HG03196 (cell line): ENCODE measurements around the gene STAM2.
A peak's percentile ranks its signal among the peaks of the same experiment; 100 is the strongest.
"Not testable (repeated sequence)": the region's sequence is repeated elsewhere in the genome, so short reads cannot be mapped to it uniquely, and the experiment has no call there.

Experiments
- ATAC-seq: cut with Tn5 transposase; IDR thresholded peaks from one replicate; pipeline ENCODE4 v1.9.1; 2021; ENCODE audit not compliant: unreplicated experiment

STAM2 gene

DNA sequence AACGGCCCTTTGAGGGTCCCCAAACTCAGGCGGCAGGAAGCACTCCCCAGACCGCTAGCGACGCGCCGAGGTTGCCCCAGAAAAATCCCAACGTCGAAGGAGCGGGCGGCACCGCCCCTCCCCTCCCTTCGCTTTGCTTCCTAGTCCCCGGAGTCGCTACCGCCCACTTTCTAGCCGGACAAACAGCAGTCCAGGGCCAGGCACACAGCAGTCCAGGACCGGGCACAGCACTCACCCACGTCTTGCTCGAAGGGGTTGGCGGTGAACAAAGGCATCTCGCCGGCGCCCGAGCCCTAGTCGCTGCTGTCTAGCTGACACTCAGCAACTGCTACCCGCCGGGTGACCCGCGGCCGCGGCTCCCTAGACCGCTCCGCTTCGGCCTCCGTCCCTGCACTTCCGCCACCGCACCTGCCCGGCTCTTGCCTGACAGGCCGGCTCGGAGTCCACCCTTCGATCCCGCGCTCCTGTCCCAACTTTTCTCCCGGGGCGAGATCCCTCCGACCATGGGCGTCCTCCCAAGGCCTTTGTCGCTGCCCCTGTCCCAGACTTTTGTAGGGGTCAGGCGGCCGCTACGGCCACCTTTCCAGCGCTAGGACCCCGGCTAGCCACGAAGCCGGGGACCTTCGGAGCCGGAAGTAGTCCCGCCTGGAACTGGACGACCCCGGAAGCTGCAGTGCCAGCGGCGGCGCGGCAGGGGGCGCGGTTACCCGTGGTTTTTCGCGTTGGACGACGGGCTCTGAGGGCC, at the start of gene STAM2:
STAM2 (minus strand) TSS at position 396 of the 745 bp plus-strand sequence; CDS start at position 275, 121 bp downstream.
- ATAC-seq: peak; percentile 88

DNA sequence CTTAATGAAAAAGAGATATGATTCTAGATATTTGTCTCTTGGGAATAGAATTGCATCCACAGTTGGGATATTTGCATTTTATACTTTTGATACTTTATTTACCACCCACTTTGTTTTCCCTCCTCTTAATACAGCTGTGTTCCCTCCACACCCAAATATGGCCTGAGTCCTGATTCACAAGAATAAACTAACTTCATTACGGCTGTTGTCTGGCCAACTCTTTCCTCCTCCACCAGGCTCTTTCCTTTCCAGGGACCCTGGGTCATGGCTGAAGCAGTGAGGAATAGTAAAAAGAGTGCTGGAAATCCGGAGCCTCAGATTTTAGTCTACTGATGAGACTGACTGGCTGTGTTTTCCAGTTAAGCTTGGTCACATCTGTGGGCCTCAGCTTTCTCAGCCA, 48.4 kb upstream of the STAM2 start:
- no peak for ATAC-seq

DNA sequence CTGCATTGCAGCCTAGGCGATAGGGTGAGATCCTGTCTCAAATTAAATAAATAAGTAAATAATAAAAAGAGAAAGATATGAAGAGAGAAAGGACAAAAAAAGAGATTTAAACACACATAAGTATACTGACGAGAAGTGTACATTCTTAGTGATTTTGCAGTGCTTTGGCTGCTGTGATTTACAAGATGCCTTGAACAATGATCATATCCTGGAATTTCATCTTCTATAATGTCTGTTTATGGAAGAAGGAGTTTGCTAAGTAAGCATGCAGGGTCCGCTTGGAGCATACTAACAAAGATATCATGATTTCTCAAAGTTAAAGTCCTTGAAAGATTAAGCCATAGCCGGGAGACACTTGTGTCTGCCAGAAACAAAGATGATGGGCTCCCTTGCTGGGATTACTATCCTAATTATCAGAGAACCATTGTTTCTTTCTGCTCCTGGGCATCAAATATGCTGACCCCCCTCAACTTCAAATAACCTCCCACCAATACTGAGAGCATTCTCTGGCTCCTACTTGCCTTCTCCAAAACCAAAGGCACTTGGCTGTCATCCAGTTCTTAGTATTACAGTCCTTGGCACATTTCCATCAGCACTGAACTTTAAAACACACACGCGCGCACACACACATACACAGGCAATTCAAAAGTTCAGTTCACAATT, 47.5 kb upstream of the STAM2 start:
- no peak for ATAC-seq

DNA sequence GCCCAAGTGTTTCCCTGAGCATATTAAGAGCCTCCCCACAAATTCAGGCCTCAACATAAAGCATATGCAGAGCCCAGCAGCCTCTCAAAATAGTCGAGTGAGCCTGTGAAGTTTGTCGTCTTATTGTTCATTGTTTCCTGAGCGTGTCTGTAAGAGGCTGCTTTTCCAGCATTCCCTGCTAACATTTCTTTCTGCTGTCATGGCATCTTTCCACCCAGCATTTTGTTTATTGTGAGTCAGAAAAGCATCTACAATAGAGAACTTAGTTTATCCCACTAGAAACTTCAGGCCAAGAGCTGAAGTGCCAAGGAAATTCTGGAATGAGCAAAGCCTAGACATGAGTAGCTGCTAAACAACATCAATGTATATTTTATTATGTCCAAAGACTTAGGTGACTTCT, 46.3 kb upstream of the STAM2 start:
- ATAC-seq: no peak

DNA sequence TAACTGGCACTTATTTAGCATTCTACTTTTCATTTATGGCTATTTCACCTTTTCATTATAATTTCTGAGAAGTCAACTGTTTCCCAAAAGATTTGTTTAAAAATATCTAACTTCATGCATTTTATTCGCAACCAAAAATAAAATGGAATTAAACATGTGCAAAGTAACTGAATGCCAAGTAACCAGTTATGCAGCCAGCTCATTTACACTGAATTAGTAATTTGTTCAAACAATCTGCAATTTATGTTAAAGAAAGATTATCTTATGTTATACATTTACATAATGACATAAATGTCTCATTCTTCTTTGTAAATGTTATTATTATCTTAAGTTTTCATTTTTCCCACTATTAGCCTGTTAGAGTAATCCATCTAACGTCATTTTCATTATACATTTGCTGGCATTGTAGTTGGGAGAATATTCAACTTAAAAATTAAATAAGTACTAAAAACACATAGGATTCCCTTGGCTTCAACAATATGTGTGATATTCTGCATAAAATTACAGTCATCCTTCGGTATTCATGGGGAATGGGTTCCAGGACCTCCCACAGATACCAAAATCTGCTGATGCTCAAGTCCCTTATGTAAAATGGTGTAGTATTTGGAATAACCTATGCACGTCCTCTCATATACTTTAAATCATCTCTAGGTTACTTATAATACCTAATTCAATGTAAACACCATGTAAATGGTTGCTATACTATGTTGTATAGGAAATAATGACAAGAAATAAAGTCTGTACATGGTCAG, 43.7 kb upstream of the STAM2 start:
- no peak for ATAC-seq

DNA sequence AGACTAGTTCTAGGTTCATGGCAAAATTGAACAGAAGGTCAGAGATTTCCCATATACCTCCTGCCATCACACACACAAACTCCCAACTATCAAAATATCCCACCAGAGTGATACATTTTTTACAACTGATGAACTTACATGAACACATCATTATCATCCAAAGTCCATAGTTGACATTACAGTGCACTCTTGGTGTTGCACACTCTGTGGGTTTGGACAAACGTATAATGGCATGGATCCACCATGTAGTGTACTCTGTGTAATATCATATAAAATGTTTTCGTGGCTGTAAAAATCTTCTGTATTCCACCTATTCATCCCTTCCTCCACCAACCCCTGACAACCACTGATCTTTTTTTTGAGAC, 25.9 kb upstream of the STAM2 start:
- no peak for ATAC-seq

DNA sequence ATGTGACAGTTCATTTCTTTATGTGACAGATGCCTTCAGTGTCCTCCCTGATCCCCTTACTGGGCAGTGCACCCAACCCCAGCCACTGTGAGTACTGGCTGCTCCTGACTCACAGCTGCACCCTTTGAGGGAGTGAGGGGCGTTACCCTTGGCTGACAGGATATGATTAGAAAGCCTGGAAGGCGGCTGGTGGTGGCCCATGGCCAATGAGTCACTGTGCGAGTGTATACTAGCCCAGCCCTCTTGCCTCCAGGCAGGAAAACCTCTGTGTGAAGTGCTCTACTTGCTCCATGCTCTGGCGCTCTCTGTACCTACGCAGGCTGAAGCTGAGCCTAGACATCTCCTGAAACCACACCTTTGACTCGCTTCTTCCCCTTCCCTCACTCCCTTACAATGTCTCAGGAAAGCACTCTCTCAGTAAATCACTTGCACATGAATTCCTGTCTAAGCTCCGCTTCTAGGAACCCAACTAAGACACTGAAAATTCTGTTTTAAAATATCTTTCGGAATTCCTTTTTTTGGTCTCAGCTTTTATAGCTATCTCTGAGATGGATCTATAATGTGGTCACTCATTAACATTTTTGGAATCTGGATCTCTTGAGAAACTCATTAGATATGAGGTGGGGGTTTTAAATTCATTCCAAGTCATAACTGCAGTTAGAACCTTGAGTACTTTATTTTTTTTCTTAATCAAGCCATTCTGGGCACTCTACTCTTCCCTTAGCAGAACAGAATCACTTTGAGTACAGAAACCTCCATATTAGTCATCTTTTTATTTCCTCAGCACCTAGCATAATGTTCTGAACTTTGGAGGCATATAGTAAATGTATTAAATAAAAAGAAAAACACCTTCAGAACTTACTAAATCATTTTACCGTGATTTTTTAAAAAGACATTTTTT, 25.3 kb upstream of the STAM2 start:
- no peak for ATAC-seq

DNA sequence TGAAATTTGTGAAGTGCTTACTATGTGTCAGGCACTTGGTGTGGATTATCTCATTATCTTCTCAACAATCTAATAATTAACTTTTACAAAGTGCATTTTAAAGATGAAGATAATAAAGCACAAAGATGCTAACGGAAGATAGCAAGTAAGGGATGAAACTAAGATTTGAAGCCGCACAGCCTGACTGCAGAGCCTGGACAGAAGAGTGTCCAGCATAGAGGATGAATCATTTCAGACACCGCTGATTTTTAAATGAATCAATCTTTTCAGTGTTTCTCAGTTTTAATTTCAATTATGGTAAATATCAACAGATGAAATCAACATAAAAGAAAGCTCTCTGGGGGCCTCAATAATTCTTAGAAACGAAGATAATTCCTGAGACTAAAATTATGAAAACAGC, 24.5 kb upstream of the STAM2 start:
- ATAC-seq: no peak

DNA sequence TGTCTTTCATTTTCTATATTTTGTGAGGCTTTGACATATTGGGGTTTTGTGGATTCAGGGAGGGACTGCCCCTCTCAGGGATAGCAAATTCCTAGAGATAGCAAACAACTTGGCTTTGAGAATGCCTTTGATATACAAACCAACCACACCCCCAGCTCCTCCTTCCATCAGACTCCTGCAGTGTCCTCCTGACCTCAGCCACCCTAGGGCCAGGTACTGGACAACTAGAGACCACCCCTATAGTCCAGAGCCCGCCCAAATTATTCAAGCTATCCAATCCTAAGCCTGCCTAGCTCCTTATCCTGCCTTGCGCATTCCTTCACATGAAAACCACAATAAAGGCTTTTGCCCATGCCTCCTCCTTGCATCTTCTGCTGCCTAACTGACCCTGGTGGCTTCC, 22.9 kb upstream of the STAM2 start:
- no peak for ATAC-seq

DNA sequence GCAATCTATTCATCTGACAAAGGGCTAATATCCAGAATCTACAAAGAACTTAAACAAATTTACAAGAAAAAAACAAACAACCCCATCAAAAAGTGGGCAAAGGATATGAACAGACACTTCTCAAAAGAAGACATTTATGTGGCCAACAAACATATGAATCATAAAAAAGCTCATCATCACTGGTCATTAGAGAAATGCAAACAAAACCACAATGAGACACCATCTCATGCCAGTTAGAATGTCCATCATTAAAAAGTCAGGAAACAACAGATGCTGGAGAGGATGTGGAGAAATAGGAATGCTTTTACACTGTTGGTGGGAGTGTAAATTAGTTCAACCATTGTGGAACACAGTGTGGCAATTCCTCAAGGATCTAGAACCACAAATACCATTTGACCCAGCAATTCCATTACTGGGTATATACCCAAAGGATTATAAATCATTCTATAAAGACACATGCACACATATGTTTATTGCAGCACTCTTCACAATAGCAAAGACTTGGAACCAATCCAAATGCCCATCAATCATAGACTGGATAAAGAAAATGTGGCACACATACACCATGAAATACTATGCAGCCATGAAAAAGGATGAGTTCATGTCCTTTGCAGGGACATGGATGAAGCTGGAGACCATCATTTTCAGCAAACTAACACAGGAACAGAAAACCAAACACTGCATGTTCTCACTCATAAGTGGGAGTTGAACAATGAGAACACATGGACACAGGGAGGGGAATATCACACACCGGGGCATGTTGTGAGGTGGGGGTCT, 22.1 kb upstream of the STAM2 start:
- ATAC-seq: not testable (repeated sequence)

DNA sequence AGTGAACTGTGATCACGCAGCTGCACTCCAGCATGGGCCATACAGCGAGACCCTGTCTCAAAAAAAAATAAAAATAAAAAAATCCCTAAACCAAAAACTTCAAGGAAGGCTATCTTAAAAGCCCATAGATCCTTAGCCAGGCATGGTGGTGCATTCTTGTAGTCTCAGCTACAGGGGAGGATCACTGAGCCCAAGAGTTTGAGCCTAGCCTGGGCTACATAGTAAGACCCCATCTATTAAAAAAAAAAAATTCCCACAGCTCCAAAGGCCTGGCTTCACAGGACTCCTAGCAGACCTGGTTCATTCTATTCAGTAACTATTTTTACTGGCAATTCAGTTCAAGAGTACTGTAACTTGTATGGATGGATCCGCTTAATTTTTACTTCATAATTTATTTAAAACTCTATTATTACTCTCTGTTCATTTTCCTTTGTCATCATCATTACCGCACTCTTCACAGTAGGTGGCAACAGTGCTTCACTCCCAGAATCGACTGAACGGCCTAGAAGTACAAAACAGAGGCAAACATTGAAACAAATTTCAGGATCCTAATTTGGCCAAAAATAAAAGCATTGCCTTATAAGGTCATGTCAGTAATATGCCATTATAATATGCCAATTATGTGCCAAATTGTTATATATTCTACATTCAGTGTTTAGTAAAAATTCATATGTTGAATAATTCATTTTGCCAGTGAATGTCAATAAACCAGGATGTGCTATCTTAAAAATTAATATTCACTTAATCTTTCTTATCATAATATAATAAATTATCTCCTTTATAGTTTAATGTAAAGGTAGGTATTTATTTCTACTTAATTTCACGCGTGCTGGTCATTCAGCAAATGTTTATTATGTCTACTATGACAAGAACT, 14.3 kb upstream of the STAM2 start:
- ATAC-seq: no peak

DNA sequence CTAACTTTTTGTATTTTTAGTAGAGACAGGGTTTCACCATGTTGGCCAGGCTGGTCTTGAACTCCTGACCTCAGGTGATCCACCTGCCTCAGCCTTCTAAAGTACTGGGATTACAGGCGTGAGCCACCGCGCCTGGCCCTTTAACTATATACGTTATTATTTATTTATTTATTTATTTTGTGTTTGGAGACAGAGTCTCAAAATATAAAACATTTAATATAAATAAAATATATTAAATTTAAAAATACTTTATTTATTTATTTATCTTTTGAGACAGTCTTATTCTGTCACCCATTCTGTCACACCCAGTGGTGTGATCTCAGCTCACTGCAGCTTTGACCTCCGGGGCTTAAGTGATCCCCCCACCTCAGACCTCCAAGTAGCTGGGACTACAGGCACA, 11.2 kb upstream of the STAM2 start:
- not testable (repeated sequence) for ATAC-seq

DNA sequence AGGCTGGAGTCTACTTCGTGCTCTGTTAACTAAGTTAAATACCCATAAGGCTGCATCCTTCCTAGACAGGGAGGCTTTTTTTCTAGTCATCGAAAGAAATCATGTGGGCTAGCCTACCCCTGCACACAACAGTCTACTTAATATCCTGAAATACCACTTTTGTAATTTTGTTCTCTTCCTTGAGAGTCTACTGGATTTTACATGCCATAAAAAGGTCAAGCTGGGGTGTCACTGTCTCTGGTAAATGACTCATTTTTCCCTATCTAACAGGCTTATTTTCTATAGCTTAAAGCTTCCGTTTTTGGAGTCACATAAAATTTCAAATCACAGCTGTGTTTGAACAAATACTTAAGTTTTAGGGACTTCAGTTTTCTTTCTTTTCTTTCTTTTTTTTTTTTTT, 10.7 kb upstream of the STAM2 start:
- no peak for ATAC-seq

DNA sequence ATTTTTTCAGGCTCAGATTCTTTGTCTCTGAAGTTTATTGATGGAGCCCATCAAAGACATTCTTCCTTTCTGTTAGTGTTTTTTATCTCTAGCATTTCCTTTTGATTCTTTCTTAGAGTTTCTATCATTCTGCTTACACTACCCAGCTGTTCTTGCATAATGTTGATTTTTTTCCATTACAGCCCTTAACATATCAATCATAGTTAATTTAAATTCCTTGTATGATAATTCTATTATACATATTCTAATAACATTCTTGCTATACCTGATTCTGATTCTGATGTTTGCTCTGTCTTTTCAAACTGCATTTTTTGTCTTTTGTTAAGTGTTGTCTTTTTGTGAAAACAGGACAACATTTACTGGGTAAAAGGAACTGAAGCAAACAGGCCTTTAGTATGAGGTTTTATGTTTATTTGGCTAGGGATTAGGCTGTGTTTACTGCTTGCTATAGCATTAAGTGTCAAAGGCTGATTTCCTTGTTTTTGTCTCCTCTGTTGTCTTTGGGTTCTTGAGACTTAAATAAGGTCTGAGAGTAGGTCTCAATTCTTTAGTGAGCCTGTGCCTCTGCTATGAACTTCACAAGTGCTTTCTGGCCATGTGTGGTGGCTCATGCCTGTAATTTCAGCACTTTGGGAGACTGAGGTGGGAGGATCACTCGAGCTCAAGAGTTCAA, 8.0 kb upstream of the STAM2 start:
- ATAC-seq: no peak

DNA sequence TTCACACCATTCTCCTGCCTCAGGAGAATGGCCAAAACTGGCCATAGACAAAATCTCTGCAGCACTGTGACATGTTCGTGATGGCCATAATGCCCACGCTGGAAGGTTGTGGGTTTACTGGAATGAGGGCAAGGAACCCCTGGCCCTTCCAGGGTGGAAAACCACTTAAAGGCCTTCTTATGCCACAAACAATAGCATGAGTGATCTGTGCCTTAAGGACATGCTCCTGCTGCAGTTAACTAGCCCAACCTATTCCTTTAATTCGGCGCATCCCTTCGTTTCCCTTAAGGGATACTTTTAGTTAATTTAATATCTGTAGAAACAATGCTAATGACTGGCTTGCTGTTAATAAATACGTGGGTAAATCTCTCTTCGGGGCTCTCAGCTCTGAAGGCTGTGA, 2.1 kb upstream of the STAM2 start:
- ATAC-seq: not testable (repeated sequence)

DNA sequence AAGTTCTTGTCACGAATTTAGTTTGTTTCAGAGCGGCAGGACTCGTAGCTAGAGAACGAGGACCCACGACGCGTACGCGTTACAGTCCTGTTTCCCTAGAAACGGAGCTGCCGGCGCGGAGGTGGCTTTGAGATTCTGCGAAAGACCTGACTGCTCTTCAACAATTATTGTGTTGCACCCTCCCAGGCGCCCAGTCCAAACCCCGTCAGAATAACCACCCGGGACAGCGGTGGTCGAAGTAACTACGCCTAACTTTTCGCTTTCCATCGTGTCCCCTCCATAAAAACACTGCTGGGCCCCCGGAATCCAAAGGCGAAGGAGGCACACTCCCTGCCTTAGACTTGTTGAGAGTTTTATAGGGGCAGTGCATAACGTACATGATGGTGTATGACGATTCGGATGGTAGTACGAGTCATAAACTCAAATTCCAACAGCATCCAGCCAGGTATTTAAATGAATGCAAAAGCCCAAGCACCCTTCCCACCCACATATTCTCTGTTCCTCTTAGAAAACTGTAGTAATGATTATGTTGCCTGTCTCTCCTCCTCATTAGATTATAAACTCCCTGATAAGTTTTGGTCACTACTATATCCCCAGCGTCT, 651 bp upstream of the STAM2 start:
- peak; percentile 4 for ATAC-seq

DNA sequence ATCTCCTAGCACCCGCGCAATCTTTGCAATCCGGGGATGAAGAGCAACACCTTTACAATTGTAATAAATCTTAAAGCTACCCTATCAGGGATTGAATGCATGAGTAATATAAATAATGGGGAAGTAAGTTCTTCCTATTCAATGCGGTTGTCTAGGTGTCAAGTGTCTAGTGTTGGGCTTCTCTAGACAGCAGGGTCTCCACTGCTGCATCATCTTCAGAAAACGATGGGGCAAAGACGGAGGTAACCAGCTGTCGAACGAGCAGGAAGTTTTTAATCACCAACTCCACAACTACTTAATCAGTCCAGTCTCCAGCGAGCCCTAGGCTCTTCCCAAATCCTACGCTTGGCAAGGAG, 573 bp downstream of the STAM2 start:
- peak; percentile 26 for ATAC-seq

DNA sequence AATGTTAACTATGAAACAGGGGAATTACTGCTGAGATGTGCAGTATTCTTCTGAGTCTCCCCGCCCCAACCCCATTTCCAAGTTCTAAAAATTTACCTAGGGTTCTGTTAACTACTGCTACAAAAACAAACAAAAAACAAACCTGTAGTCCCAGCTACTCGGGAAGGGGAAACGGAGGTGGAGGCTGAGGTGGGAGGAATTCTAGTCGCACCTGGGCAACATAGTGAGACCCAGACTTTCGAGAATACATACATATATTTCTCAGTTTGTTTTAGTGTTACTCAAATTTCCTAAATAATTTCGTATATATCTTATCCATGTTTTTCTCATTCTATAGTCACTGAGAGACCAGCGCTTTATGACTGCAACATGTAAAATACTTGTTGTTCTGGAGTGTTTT, 989 bp downstream of the STAM2 start:
- ATAC-seq: no peak
